Anterior cingulate cortex (tissue), 58 donors: Measurements from ENCODE around the gene GATA1.
A peak's percentile ranks its signal among the peaks of the same experiment; 100 is the strongest.

Experiments used
- DNase-seq, 58 donors: peaks; one replicate each; lab custom pipeline; 2025; lab: John Stamatoyannopoulos, UW

The GATA1 gene

DNA sequence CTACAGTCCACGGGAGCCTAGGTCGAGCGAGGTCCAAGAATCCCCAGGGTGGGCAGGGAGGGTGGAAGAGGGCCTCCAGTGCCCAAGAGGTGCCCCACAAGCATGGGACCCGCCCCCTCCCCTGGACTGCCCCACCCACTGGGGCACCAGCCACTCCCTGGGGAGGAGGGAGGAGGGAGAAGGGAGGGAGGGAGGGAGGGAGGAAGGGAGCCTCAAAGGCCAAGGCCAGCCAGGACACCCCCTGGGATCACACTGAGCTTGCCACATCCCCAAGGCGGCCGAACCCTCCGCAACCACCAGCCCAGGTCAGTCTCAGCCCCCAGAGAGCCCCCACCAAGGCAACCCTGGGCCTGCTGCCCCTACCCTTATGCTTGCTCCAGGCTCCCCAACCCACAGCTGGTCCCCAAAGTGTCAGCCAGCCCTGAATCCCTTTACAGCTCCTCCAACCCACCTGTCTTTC, at the start of gene GATA1:
Gene GATA1, plus strand, starts transcription at position 250 of the 460 bp plus-strand sequence. CDS start 4,520 bp downstream, outside the sequence.
- no peak for DNase-seq

DNA sequence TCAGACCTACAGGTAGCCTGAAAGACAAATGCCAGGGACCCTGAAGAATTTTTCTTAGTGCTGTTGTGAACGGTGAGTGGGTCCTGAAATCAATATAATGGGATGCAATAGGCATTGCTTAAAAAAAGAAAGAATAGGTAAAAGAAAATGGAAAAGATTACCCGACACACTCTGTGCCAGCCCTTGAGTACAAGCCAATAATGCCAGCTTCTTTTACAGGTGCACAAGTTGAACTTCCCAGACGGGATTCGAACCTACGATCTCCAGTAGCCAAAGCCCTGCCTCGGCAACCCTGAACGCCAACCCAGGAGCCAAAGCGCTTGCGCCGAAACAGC, 49.5 kb upstream of the GATA1 start:
- DNase-seq = no peak

DNA sequence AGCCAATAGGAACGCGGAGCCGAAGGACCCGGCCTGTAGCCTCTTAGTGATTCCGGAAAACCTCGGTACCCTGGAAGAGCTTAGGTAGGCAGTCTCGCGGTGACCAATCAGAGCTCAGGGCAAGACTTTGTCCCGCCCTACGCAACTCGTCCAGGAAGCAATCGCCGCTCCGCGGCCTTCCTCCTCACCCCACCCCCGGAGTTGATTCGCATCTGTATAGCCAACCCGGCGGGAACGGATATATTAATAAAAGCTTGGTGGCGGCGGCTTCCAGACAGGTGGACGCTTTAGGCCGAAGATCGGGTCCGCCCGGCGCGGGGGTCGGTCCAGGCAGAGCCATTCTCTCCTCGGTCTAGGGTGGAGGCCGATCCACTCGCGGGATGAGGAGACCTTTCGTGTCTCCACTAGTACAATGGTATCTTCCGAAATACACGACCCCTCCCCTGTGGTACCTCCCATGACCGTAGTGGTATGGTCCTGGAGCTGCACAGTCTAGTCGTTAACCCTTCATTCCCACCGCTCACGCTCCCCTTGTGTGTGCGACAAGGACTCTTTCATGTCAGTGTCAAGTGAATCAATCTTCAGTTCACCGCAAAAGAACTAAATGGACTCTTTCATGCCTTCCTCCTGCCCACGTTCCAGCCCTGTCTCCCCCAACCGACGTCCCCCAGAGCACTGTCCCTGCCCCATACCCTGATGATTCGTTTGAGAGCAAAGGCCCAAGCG, 49.0 kb upstream of the GATA1 start:
- DNase-seq = peak; percentile 32 to 95 (median 86)

DNA sequence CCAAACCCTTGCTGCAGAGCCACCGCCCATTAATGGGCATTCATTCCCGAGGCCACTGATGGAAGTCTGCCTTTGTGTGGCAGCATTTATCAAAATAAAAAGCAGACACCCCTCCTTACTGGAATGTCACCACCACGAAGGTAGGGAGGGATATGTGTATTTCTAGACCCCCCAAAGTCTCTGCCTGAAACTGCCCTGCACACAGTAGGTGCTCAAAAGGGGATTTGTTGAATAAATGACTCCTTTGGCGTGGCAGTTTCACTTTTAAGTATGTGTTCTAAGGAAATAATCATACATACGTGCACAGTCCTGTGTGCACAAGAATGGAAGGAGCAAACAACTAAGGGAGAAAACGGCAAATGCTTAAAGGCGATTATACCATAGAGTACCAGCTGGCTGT, 48.5 kb upstream of the GATA1 start:
- peak in 1 of 58 donors; percentile 10 for DNase-seq

DNA sequence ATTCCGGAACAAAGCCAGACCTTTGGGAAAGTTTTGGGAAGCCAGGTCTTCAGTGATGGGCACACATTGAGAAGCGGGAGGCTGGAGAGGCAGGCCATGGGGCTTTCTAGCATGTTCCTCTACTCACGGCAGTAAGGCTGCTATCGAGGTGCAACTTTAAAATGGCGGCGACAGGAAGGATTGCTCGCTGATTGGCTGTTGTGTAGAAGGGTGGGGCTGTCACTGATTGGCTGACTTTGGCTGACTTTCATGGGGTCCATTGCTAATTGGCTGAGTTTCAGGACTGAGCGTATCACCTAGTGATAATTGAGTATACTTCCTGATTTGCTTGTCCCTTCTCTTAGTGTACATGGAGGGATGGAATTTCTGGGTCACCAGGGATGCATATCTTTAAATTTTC, 44.6 kb upstream of the GATA1 start:
- DNase-seq = no peak

DNA sequence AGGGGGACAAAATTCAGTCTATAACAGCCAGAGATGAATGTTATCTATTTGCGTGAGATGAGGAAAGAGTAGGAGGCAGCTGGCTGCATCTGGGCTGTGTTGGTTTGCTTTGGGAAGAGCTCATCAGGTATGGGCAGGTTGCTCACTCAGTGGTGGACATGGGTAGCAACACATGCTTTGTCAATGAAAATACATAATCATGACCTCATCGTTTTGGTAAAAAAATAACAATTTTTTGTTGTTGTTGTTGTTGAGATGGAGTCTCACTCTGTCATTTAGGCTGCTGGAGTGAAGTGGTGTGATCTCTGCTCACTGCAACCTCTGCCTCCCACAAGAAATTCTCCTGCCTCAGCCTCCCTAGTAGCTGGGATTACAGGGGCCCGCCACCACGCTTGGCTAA, 41.2 kb upstream of the GATA1 start:
- DNase-seq = no peak

DNA sequence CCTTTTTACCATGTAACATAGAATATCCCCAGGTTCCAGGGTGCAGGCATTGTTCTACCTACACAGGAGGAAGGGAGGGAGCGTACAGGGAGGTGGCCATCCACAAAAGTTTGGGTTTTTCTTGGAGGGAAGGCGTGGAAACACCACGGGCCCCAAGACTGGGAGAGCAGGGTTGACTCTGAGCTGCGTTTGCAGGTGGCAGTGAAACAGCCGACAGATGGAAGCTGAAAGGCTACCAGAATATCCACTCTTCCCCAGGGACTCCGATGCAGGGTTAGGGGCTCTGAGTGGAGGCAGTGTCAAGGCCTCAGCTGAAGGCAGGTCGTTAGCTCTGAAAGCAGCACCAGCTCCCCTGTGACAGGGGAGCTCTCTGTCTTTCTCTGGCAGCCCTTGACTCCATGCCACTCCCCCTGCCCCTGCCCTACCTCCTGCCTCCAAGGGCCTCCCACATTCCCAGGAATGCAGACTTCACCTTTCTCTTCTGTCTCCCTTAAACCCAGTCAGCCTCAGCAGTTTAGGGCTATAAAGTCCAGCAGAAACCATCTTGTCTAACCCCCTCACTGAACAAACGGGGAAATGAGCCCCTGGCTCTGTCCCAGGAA, 38.9 kb upstream of the GATA1 start:
- no peak for DNase-seq

DNA sequence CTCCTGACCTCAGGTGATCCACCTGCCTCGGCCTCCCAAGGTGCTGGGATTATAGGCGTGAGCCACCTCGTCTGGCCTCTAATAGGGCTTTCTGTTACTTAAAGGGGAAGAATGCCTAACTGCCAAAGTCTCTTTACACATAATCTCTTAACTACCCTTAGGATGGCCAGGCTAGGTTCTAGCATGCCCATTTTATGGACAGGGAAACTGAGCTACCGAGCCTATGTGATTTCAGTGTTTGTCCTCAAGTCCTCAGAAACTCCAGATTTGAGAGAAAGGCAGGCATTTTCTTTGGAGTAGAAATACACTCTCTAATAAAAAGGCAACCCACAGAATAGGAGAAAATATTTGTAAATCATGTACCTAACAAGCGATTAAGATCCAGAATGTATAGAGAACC, 37.2 kb upstream of the GATA1 start:
- DNase-seq = no peak

DNA sequence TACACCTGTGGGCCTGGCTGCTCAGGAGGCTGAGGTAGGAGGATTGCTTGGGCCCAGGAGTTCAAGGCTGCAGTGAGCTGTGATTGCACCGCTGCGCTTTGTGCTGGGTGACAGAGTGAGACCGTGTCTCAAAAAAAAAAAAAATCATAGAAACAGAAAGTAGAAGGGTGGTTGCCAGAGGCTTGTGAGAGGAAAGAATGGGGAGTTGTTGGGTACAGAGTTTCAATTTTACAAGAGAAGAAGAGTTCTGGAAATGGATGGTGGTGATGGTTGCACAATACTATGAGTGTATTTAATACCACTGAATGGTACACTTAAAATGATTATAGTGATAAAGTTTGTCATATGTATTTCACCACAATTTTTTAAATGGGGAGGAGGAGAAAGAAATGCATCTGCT, 35.0 kb upstream of the GATA1 start:
- DNase-seq = no peak

DNA sequence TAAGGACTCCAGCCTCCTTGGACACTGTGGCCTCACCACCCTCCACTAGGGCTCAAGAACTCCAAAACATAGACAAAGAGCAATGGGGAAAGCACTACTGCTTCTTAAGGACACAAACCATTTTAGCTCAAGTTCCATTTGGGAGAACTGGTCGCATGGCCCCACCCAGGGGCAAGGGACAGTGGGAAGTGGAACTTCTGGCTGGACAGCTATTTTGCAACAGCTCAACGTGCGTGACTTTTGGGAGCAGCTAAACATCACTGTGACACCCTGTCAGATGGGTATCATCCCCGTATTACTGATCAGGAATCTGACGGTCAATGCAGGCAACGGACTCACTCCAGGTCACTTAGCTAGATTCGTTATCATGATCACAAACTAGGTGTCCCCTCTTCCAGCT, 33.9 kb upstream of the GATA1 start:
- no peak for DNase-seq

DNA sequence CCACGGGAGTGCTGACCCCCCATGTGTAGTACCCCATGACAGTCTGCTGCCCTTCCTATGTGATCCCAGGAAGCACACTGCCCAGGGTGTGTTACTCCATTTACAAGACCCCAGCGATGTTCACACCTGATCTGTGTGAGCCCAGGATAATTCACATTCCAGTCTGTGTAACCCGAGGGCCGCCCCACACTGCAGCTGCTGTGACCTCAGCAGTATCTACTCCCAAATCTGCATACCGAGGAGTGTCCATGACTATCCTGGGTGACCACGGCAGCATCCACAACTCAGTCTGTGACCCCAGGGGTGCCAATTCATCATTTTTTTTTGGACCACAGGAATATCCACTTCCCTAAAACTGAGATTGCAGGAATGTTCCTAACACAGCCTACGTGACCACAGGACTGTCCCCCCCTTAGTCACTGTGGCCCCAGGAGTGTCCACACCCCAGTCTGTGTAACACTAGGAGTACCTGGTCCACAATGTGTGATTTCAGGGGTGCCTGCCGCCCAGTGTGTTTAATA, 32.6 kb upstream of the GATA1 start:
- no peak for DNase-seq

DNA sequence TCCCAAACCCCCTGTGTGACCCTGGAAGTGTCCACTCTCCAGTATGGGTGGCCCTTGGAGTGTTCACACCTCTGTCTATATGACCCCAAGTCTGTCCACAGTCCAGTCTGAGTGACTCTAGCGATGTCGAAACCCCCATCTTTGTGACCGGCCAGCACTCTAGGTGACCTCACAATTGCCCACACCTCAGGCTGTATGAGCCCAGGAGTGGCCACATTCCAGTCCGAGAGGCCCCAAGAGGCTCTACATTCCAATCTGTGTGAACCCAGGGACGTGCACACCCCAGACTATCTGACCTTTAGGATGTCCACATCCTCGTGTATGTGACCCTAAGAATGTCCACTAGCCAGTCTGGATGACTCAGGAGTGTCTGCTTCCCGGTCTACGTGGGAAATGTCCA, 32.2 kb upstream of the GATA1 start:
- no peak for DNase-seq

DNA sequence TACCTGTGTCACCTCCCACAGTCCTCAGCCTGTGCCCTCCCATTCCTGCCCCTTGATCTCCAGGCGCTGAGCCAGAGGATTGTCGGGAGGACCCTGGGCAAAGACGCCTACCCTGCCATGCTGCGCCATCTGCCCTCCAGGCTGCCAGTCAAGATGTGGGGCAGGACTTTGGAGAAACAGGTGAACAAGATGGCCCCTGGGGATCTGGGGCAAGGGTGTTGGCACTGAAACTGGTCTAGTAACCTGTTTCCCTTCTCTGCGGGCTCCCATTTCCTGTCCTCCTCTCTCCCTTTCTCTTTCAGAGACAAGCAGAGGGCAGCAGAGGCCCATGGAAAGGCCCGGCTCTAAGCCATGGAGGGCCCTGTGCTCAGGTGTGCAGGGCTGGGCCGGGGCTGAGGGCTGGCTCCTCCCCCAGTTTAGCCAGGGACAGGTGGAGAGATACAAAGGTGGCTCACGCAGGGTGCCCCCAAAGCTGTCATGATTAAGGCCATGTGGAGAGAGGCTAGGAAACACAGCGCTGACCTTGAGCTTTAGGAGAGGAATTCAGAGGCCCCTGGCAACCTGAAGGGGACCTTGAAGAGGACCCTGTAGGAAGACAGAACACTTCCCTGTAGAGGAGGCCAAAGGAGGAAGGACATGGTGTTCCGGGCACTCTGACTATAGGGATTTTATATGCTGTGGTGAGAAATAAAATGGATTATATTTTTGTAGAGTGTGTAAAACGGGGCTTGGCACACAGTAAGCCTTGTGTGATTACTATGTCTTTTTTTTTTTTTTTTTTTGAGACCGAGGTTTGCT, 24.5 kb upstream of the GATA1 start, which contains the start of gene GLOD5:
Gene GLOD5, plus strand, starts transcription at position 74 of the 798 bp plus-strand sequence. Its CDS starts 44 bp downstream, at position 118.
- no peak for DNase-seq

DNA sequence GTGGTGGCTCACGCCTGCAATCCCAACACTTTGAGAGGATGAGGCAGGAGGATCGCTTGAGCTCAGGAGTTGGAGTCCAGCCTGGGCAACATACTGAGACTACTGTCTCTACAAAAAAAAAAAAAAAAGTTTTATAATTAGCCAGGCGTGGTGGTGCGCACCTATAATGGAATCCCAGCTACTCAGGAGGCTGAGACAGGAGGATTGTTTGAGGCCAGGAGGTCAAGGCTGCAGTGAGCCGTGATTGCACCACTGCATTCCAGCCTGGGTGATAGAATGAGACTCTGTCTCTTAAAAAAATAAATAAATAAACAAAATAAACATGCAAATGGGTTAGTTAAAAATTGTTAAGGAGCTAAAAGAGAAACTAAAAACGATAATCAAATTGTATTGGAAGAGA, 17.2 kb upstream of the GATA1 start:
- DNase-seq = no peak

DNA sequence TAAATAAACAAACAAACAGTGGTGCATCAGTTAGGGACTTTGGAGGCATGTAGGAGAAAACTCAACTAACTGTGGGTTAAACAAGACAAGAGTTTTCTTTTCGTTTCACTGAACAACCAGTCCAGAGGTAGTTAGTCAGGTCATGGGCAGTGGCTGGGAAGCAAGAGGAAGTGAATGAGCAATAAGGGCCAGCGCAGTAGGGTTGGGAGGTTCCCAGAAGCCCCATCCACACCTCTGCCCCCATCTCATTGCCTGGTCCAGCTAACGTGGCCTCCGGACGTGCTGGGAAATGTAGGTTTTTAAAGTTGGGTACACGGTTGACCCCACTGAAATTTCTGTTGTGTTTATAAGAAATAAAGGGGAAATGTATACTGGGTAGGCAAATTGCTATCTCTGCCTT, 16.1 kb upstream of the GATA1 start:
- no peak for DNase-seq

DNA sequence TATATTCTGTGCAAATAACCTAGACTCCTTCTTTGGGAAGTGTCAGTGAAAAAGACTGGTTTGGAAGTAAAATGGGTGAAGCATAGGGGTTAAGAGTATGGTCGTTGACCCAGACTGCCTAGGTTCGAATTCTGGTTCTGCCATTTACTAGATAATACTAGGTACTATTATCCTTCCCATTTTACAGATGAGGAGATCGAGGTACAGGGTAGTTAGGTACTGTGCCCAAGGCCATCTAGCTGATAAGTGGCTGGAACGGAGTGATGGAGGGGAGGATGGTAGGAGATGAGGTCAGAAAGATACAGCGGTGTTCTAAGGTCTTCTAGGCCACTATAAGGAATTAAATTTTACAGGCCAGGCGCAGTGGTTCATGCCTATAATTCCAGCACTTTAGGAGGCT, 13.8 kb upstream of the GATA1 start:
- DNase-seq = no peak

DNA sequence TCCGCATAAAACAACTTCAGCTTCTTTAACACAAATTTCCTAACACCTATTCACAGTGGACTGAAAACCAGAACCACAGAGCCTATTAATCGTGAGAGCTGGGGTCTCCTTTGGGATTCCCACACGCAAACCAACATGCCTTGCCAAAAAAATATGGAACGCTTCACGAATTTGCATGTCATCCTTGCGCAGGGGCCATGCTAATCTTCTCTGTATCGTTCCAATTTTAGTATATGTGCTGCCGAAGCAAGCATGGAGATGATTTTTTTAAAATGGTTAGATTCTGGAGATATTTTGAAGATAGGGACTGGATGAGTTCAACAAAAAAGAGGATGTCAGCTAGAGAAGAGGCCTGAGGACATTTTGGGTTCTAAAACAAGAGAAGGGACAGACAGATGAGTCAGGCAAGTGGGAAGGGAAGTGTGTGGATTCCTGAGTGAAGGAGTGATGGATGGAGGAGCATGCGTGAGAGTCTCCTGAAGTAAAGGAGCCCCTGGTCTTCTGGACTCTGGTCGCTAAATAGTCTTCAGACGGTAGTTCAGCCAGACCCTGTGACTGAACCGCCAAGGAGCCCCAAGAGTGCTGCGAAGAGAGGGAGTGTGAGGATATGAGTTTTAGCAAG, 9.5 kb upstream of the GATA1 start:
- DNase-seq = no peak

DNA sequence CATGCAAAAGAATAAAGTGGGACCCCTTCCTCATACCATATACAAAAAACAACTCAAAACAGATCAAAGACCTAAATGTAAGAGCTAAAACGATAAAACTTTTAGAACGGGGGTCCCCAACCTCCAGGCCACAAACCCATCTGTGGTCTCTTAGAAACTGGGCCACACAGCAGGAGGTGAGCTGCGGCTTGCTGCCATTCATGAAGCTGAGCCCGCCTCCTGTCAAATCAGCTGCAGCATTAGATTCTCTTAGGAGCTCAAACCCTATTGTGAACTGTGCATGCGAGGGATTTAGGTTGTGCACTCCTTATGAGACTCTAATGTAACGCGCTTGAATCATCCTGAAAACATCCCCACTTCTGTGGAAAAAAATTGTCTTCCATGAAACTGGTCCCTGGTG, 7.0 kb upstream of the GATA1 start:
- no peak for DNase-seq

DNA sequence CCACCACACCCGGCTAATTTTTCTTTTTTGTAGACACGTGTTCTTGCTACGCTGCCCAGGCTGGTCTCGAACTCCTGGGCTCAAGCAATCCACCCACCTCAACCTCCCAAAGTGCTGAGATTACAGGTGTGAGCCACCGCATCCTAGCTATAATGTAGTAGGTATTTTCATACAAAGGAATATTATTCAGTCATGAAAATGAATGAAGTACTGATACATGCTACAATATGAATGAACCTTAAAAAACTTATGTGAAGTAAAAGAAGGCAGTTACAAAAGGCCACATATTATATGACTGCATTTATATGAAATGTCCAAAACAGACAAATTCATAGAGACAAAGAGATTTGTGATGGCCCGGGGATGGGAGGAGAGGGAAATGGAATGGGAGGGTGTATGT, 4.7 kb upstream of the GATA1 start:
- no peak for DNase-seq

DNA sequence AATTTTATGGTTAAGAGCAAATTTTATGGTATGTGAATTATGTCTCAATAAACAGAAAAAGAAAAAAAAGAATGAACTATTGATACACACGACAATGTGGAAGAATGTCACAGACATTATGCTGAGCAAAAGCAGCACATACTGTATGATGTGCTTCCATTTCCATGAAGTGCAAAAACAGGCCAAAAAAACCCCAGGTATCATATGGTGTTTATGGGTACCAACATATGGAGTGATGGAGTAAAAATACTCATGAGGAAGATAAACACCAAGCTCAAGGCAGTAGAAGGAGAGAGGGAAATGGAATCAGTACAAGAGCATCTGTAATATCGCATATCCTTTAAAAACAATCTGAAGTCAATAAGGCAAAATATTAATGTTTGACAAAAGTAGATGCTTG, 4.2 kb upstream of the GATA1 start:
- DNase-seq = no peak

DNA sequence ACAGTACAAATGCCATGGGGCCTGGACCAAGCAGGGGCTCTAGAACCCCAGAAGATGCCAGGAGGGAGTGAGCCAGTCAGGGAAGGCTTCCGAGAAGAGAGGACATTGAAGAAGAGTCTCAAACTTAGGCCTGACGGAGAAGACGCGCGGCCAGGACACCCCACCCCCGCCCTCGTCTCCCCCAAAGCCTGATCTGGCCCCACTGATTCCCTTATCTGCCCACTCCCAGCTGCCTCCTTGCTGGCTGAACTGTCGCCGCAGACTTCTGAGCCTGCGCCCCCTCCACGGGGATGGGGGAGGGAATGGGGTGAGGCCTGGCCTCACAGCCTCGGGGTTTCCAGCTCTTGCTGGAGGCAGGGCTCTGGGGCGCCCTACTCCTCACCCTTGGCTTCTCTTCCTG, 3.6 kb upstream of the GATA1 start:
- no peak for DNase-seq
